22Rv1 (cell line): ENCODE results near the gene NR5A1.

Experiments
- ZFX ChIP-seq: fragments of 450-650 bp; IDR thresholded peaks from 2 replicates; pipeline ENCODE4 v1.6.1; 2017; ENCODE audit warnings: antibody characterized with exemption, borderline replicate concordance
- TF ChIP-seq, protein P1 (sequence below): fragments of 450-650 bp; IDR thresholded peaks from 2 replicates; pipeline ENCODE4 v1.5.1; 2017; ENCODE audit warnings: mild to moderate bottlenecking

DNA sequence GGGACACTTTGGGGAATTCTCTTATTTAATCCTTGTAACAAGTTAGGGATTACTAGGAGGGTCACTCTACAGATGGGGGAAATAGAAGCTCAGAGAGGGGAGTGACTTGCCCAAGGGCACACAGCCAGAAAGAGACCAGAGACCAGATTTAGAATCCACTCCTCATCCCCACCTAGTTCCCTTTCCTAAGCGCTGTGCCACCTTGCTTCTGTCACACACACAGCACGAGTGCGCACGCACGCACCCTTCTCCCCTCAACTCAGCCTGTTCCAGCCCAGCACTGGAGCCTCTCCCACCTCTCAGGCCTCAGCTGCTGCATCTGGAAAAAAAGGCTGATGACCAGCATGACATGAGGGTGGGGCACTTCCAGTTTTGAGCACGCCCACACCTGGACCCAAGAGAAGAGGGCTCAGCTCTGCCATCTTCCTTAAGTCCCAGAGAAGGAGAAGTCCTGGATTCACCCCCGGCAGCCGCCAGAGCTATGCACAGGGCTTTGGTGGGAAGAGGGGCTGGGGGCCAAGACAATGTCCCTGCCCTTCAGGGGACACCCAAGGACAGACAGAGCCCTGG is 18.5 kb downstream of the NR5A1 start:
- TF ChIP-seq, protein P1, sequence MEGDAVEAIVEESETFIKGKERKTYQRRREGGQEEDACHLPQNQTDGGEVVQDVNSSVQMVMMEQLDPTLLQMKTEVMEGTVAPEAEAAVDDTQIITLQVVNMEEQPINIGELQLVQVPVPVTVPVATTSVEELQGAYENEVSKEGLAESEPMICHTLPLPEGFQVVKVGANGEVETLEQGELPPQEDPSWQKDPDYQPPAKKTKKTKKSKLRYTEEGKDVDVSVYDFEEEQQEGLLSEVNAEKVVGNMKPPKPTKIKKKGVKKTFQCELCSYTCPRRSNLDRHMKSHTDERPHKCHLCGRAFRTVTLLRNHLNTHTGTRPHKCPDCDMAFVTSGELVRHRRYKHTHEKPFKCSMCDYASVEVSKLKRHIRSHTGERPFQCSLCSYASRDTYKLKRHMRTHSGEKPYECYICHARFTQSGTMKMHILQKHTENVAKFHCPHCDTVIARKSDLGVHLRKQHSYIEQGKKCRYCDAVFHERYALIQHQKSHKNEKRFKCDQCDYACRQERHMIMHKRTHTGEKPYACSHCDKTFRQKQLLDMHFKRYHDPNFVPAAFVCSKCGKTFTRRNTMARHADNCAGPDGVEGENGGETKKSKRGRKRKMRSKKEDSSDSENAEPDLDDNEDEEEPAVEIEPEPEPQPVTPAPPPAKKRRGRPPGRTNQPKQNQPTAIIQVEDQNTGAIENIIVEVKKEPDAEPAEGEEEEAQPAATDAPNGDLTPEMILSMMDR, result no peak
- no peak for TF ChIP-seq ZFX
